NB4 (cell line): Measurements from ENCODE around the gene FGA.

ENCODE experiments used
- DNase-seq: peaks from one replicate; pipeline ENCODE4 v3.0.0; 2010; ENCODE audit warnings: low read depth
- H3K4me3 ChIP-seq: one replicate; pipeline ENCODE4 v1.5.1; 2011; ENCODE audit warnings: mild to moderate bottlenecking, low read depth, low read length, moderate library complexity
- MAX ChIP-seq: IDR thresholded peaks from 2 replicates; pipeline ENCODE4 v1.6.1; 2011; ENCODE audit warnings: low read depth, low read length
- MYC ChIP-seq: IDR thresholded peaks from 2 replicates; pipeline ENCODE4 v1.6.1; 2011; ENCODE audit warnings: low read depth, low read length
- POLR2A ChIP-seq: IDR thresholded peaks from 2 replicates; pipeline ENCODE4 v1.6.1; 2011; ENCODE audit warnings: mild to moderate bottlenecking; ENCODE audit not compliant: insufficient read length; ENCODE audit errors: extremely low read depth
- TF ChIP-seq, protein P1 (sequence below): IDR thresholded peaks from one replicate; pipeline ENCODE4 v1.5.1; 2012; ENCODE audit warnings: low read depth, low read length

The FGA gene

DNA sequence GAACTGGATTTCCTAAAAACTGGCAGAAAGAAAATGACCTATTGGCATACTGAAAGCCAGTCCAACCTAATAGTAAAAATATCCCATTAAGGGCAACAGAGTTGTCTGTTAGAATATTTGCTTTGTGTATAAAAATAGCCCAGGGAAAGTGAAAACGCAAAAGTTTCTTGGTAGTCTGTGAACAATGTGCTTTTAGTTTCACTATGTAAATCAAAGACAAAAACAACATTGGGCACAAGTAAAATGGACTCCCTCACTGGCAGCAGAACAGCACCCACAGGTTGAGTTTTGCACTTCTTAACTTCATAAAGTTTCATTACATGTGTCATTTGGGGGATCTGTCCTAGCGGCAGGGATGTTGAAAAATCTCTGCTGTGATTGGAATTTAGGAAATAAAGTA, 26.2 kb upstream of the FGA start:
- TF ChIP-seq POLR2A (no peak), MAX (no peak), MYC (no peak)
- TF ChIP-seq, protein P1, sequence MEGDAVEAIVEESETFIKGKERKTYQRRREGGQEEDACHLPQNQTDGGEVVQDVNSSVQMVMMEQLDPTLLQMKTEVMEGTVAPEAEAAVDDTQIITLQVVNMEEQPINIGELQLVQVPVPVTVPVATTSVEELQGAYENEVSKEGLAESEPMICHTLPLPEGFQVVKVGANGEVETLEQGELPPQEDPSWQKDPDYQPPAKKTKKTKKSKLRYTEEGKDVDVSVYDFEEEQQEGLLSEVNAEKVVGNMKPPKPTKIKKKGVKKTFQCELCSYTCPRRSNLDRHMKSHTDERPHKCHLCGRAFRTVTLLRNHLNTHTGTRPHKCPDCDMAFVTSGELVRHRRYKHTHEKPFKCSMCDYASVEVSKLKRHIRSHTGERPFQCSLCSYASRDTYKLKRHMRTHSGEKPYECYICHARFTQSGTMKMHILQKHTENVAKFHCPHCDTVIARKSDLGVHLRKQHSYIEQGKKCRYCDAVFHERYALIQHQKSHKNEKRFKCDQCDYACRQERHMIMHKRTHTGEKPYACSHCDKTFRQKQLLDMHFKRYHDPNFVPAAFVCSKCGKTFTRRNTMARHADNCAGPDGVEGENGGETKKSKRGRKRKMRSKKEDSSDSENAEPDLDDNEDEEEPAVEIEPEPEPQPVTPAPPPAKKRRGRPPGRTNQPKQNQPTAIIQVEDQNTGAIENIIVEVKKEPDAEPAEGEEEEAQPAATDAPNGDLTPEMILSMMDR = no peak
- DNase-seq = no peak
- no peak overlapping the region for H3K4me3 ChIP-seq

DNA sequence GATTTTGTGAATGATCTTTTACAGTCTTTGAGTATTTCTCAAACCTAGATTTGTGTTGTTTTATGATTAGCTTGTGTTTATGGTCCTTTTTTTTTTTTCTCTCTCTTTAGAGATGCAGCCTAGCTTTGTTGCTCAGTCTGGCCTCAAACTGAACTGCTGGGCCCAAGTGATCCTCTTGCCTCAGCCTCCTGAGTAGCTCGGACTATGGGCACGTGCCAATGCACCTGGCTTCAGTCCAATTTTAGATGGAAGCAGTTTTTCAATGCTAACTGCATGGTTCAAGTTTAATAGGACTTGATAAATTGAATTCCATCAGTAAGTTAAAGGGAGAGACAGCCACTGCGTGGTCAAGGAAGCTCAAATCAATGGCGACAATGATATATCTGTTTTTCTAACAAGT, 25.7 kb upstream of the FGA start:
- TF ChIP-seq MYC = no peak
- no peak for TF ChIP-seq MAX
- TF ChIP-seq, protein P1 = no peak
- no peak for TF ChIP-seq POLR2A
- no peak for DNase-seq
- H3K4me3 ChIP-seq = no peak overlapping the region

- DNase-seq = no peak
- TF ChIP-seq MAX (no peak), POLR2A (no peak), MYC (no peak)
- TF ChIP-seq, protein P1 = no peak
- H3K4me3 ChIP-seq = no peak overlapping the region
These were observed 24.7 kb upstream of the FGA start for GRCh38 chr4:154615211-154615610.

DNA sequence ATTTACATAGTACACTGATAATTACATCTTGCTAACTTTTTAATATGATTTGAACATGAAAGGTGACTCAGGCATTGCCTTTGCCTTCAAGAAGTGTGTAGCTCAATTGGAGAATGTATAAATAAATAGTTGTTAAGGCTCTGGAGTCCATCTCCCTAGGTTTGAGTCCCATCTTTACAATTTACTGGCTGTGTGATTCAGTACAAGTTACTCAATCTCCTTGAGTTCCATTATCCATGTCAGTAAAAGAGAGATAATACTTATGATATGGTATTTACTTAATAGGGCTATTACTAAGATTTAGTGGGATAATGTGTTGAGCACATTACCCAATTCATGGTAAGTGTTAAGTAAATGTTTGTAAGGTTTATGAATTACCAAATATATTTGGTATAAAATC, 23.8 kb upstream of the FGA start:
- no peak for DNase-seq
- no peak overlapping the region for H3K4me3 ChIP-seq
- TF ChIP-seq MAX = no peak
- TF ChIP-seq, protein P1 = no peak
- no peak for TF ChIP-seq MYC
- TF ChIP-seq POLR2A = no peak

DNA sequence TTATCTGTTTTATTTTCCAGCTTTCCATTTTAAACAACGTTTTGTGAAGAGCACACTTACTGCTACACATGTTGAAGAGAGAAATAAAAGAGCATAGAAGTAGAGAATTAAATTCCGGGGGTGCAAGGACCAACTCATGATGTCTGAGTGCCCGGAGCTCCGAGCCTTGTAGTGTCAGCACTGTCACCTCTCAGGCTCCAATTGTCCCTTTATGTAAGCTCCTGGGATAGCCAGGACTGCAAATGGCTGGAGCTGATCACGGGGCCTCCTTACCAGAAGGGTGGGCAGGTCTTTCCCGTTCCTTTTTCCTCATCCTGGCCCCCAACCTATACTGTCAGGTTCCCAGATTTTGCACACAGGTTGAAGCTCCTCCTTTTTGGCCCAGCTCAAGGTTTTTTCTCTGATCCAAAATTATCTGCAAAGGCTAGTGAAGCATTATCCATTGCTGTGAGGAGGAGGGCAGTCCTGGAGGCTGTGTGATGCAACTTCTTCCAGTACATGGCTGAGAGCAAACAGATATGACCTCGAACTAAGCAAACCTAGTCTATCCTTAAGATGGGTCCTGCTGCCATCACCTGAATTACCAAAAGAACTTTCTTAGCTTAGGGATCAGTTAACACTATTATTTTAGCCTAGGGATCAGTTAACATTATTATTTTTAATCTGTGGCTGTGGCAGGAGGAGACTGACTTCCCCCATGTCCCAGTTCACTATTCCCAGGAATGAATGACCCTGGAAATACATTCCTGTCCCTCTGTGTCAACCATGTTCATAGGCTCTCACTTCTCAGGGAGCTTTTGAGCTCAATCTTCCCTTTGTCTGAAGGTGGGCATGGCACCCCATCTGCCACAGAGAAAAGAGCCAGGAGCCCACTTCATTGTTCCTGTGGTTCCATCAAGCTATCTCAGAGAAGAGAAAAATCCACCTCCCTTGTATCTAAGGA, 22.2 kb upstream of the FGA start, which contains the start of gene FGG:
FGG (minus strand) TSS at position 185 of the 943 bp plus-strand sequence; CDS start at position 138, 47 bp downstream.
- H3K4me3 ChIP-seq = no peak within 1 kb of the TSS
- no peak for DNase-seq
- TF ChIP-seq MAX (no peak), MYC (no peak), POLR2A (no peak)
- TF ChIP-seq, protein P1 = no peak
